ENCODE results near the gene NTS. TPM values are rescaled to one million over a fixed set of nuclear protein-coding genes. Genes with fewer than 3 reads are reported as not detected.
A peak's percentile ranks its signal among the peaks of the same experiment; 100 is the strongest.

The NTS gene
- total RNA-seq, 4 donors from 2014 or later = 4.8 TPM; not detected in 3

DNA sequence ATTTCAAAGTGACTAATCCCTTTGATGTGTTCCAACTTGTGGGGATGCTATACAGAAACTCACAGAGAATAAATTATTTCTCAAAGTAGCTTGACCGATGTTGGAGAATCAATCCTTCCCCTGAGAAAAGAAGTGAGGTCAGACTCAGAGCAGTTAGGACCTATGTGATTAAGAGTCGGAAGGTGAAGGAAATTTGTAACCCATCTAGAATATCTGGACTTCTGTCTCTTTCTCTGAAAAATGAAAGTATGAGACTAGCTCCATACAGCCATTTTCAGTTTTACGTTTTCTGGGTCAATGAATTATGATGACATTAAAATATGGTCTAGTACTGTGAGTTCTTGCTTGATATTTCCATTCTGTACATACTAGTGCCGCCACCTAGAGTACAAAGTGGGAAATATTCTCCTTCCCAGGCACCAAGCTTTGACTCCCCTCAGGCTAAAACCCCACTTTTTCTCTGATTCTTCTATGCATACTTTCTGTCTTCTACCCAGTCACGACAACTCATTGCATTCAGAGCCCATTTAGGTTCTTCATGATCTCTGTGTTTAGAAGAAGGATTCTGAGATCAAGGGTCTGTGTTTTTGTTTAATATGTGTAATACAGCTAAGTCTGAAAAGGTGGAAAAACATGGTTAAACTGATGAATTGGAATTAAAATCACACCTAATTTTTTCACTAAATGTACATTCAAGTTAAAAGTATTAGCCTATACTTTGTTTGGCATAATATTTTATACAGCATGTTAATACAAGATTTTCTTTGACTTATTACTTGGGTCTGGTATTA, 6.9 kb upstream of the NTS start:
- Histone ChIP-seq H3K27ac (no peak overlapping the region), H3K4me3 (no peak overlapping the region), H3K36me3 (no peaks in the 10 kb centered on the region), H3K27me3 (no peaks in the 10 kb centered on the region), H3K9me3 (no peaks in the 10 kb centered on the region), H3K4me1 (peaks cover 0 to 4% (median 0%) of the 10 kb centered on the region in 4 donors)
- peak in 1 of 2 donors; percentile 73 for DNase-seq (ENCODE audit: low spot score in 2 of 2)
- 26 to 27% methylated on average over 5 of the region's 5 CpGs for WGBS, 2 donors
- TF ChIP-seq, protein P1, sequence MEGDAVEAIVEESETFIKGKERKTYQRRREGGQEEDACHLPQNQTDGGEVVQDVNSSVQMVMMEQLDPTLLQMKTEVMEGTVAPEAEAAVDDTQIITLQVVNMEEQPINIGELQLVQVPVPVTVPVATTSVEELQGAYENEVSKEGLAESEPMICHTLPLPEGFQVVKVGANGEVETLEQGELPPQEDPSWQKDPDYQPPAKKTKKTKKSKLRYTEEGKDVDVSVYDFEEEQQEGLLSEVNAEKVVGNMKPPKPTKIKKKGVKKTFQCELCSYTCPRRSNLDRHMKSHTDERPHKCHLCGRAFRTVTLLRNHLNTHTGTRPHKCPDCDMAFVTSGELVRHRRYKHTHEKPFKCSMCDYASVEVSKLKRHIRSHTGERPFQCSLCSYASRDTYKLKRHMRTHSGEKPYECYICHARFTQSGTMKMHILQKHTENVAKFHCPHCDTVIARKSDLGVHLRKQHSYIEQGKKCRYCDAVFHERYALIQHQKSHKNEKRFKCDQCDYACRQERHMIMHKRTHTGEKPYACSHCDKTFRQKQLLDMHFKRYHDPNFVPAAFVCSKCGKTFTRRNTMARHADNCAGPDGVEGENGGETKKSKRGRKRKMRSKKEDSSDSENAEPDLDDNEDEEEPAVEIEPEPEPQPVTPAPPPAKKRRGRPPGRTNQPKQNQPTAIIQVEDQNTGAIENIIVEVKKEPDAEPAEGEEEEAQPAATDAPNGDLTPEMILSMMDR (IDR thresholded peaks at IDR 0.05) = peak; percentile 57 to 79 (median 70)
- no peak for TF ChIP-seq EP300 (IDR thresholded peaks at IDR 0.05)

DNA sequence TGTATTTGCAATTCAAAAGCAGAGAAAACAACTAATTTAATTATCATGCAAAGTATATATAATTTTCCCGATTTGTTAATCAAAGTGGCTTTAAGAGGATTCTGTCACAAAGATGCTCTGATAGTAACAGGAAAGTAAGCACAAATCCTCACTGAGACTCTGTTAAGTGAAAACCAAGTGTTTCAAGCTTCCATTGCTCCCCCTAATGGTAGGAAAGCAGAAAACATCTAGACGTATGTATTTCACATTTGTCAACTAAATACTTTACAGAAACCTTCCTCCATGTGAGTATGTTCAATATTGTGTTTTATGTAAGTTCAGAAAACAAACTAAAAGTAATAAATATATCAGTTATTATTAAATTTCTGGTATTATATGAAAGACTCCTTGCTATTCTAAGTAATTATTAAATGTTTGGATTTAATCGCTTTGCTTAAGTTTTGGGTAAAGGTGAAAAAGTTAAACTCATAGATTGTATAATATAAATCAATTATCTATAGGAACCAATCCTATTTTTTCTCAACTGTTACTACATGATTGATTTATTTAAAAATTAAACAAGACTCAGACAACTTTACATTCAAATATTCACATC, 1.5 kb upstream of the NTS start:
- TF ChIP-seq, protein P1 (IDR thresholded peaks at IDR 0.05) = peak; percentile 46 to 63 (median 58)
- TF ChIP-seq POLR2A (IDR thresholded peaks at IDR 0.05) = no peak
- Histone ChIP-seq H3K4me3 (no peak overlapping the region), H3K27ac (no peak overlapping the region), H3K9me3 (no peaks in the 10 kb centered on the region), H3K27me3 (no peaks in the 10 kb centered on the region), H3K36me3 (no peaks in the 10 kb centered on the region), H3K4me1 (no peaks in the 10 kb centered on the region)
- DNase-seq (ENCODE audit: low spot score in 2 of 2) = no peak
- 34% methylated on average over 3 of the region's 3 CpGs for WGBS, 2 donors

DNA sequence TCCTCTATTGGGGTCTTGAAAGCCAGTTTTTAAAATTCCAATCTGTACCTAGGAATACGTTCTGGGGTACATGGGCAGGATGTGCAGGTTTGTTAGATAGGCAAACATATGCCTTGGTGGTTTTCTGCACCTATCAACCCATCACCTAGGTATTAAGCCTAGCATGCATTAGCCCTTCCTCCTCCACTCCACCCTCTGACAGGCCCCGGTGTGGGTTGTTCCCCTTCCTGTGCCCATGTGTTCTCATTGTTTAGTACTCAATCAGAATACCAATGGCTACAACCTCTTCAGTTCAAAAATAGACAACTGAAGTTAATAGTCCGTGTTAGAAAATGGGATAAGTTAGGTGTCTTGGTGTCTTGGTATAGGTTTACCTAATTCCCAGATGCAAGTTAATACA, 3.4 kb downstream of the NTS start:
- H3K27ac ChIP-seq = no peak overlapping the region
- 72 to 74% methylated on average over 3 of the region's 3 CpGs for WGBS, 2 donors
- no peak for TF ChIP-seq POLR2A (IDR thresholded peaks at IDR 0.05)
- no peak for TF ChIP-seq EP300 (IDR thresholded peaks at IDR 0.05)
- TF ChIP-seq, protein P1 (IDR thresholded peaks at IDR 0.05) = no peak
- no peaks in the 10 kb centered on the region for H3K27me3 ChIP-seq
- H3K9me3 ChIP-seq = no peaks in the 10 kb centered on the region
- no peaks in the 10 kb centered on the region for H3K36me3 ChIP-seq
- H3K4me3 ChIP-seq = no peak overlapping the region
- H3K4me1 ChIP-seq = no peaks in the 10 kb centered on the region
- DNase-seq (ENCODE audit: low spot score in 2 of 2) = no peak

DNA sequence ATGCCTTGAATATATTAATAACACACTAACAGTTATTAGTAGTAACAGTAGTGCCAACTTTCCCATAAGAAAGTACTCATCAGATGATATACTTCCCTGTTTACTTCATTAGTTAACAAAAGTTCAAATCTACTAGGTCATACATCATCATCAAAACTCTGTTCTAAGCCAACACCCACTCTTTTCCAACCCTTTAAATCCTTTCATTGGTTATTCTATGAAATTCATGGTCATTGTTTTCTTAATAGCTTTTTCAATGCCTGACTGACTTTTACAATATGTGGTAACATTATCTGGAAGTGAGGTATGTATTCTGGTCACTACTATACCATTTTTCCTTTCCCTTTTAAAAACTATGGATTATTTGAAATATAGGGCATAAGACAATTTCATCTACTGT, 9.7 kb downstream of the NTS start:
- Histone ChIP-seq H3K9me3 (no peaks in the 10 kb centered on the region), H3K36me3 (no peaks in the 10 kb centered on the region), H3K4me3 (no peak overlapping the region), H3K27ac (no peak overlapping the region), H3K4me1 (no peaks in the 10 kb centered on the region), H3K27me3 (no peaks in the 10 kb centered on the region)
- DNase-seq (ENCODE audit: low spot score in 2 of 2) = no peak
- TF ChIP-seq POLR2A (IDR thresholded peaks at IDR 0.05) (no peak), EP300 (IDR thresholded peaks at IDR 0.05) (no peak)
- TF ChIP-seq, protein P1 (IDR thresholded peaks at IDR 0.05) = no peak

DNA sequence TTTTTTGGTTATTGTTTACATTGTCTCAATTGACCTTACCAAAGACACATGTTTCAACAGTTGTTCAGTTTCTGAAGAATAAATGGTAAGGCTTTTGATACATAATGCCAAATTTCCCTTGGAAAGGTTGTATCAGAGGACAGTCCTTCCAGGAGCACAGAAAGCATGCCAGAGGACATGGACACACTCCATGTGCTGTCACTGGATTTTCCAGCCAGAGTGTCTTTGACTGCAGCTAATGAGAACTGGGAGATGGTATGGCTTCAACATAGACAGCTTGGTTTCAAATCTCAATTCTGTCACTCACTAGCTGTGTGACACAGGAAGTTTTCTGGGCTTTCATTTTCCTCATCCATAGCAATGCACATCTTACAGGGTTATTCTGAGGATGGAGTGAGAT, 20.6 kb downstream of the NTS start:
- Histone ChIP-seq H3K4me1 (no peaks in the 10 kb centered on the region), H3K4me3 (no peak overlapping the region), H3K36me3 (no peaks in the 10 kb centered on the region), H3K9me3 (no peaks in the 10 kb centered on the region), H3K27ac (no peak overlapping the region), H3K27me3 (no peaks in the 10 kb centered on the region)
- no peak for DNase-seq (ENCODE audit: low spot score in 2 of 2)
- no peak for TF ChIP-seq POLR2A (IDR thresholded peaks at IDR 0.05)
- no peak for TF ChIP-seq EP300 (IDR thresholded peaks at IDR 0.05)
- TF ChIP-seq, protein P1 (IDR thresholded peaks at IDR 0.05) = no peak

All from tibial nerve (tissue), 4 donors.